Parathyroid adenoma (tissue), 2 donors: ENCODE measurements around the gene FOXE1.

Experiments
- H2AFZ ChIP-seq: fragments of 300-600 bp; sonication (generic); one replicate; pipeline ENCODE4 v1.7.0; 2017; ENCODE audit warnings: antibody characterized with exemption, mild to moderate bottlenecking
- H3K27ac ChIP-seq: fragments of 300-600 bp; sonication (generic); one replicate; pipeline ENCODE4 v1.7.0; 2017
- H3K27me3 ChIP-seq: fragments of 300-600 bp; sonication (generic); one replicate; pipeline ENCODE4 v1.7.0; 2017; ENCODE audit warnings: low read length; ENCODE audit not compliant: control insufficient read depth, insufficient read depth
- H3K36me3 ChIP-seq: fragments of 300-600 bp; sonication (generic); one replicate; pipeline ENCODE4 v1.7.0; 2017; ENCODE audit warnings: low read length; ENCODE audit not compliant: control insufficient read depth, insufficient read depth
- H3K4me1 ChIP-seq: fragments of 300-600 bp; sonication (generic); one replicate; pipeline ENCODE4 v1.7.0; 2017; ENCODE audit warnings: control low read depth
- H3K4me2 ChIP-seq: fragments of 300-600 bp; sonication (generic); one replicate; pipeline ENCODE4 v1.7.0; 2017; ENCODE audit warnings: low read length
- H3K4me3 ChIP-seq: fragments of 300-600 bp; sonication (generic); one replicate; pipeline ENCODE4 v1.7.0; 2017; ENCODE audit warnings: low read depth, low read length
- H3K79me2 ChIP-seq: fragments of 300-600 bp; sonication (generic); one replicate; pipeline ENCODE4 v1.7.0; 2017; ENCODE audit warnings: control low read depth
- H3K9ac ChIP-seq: fragments of 300-600 bp; sonication (generic); one replicate; pipeline ENCODE4 v1.7.0; 2017; ENCODE audit warnings: mild to moderate bottlenecking
- H3K9me3 ChIP-seq: fragments of 300-600 bp; sonication (generic); one replicate; pipeline ENCODE4 v1.7.0; 2017; ENCODE audit warnings: low read length; ENCODE audit not compliant: control insufficient read depth
- TF ChIP-seq, protein P1 (sequence below): fragments of 300-600 bp; sonication (generic); IDR thresholded peaks from one replicate; pipeline ENCODE4 v1.7.0; 2017; ENCODE audit warnings: antibody characterized with exemption, mild to moderate bottlenecking
- donor health status: primary hyperparathyroidism.

The FOXE1 gene

DNA sequence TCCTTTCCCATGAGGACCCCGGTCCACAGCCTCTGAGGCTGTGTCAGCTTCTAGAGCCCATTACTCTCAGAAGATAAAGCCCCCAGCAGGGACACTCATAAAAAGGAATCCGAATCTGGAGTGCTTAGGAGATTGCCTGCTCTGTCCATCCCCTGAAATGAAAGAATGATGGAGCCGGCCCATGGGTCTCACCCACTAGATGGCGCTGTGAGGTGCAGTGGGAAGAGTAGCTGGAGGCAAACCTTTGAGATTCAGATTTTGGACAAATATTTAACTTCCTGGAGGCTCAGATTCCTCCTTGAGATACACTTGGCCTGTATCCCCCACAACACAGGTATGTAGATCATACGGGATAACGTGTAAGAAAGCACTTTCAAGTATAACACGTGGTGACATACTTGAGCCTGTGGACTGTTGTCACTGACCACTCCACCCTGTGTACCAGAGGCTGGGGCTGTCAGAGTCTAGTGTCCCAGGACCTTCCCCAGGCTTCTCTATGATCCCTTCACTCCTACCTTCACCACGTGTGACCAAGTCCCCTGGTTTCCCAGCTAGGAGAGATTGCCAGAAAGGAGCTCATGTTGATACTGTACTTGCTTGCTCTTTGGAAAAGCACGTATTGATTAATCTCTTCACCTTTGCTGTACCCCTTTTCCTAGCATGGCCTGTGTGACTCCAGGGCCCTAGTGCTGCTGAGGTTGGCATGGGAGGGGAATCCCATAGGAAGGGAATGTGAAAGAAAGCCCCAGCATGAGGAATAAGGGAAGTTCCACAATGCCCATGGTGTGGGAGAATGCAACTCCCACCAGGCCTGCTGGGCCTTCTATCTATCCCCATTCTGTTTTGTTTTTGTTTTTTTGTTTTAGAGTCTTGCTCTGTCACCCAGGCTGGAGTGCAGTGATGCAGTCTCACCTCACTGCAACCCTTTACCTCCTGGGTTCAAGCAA lies 37.2 kb downstream of the FOXE1 start:
- TF ChIP-seq, protein P1, sequence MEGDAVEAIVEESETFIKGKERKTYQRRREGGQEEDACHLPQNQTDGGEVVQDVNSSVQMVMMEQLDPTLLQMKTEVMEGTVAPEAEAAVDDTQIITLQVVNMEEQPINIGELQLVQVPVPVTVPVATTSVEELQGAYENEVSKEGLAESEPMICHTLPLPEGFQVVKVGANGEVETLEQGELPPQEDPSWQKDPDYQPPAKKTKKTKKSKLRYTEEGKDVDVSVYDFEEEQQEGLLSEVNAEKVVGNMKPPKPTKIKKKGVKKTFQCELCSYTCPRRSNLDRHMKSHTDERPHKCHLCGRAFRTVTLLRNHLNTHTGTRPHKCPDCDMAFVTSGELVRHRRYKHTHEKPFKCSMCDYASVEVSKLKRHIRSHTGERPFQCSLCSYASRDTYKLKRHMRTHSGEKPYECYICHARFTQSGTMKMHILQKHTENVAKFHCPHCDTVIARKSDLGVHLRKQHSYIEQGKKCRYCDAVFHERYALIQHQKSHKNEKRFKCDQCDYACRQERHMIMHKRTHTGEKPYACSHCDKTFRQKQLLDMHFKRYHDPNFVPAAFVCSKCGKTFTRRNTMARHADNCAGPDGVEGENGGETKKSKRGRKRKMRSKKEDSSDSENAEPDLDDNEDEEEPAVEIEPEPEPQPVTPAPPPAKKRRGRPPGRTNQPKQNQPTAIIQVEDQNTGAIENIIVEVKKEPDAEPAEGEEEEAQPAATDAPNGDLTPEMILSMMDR = peak; percentile 16
- Histone ChIP-seq H3K9ac (no peak overlapping the region), H3K27ac (no peak overlapping the region), H3K9me3 (no peaks in the 10 kb centered on the region), H3K4me2 (no peak overlapping the region), H3K4me1 (no peaks in the 10 kb centered on the region), H2AFZ (no peak overlapping the region), H3K27me3 (no peaks in the 10 kb centered on the region), H3K36me3 (no peaks in the 10 kb centered on the region), H3K79me2 (no peaks in the 10 kb centered on the region), H3K4me3 (no peak overlapping the region)

DNA sequence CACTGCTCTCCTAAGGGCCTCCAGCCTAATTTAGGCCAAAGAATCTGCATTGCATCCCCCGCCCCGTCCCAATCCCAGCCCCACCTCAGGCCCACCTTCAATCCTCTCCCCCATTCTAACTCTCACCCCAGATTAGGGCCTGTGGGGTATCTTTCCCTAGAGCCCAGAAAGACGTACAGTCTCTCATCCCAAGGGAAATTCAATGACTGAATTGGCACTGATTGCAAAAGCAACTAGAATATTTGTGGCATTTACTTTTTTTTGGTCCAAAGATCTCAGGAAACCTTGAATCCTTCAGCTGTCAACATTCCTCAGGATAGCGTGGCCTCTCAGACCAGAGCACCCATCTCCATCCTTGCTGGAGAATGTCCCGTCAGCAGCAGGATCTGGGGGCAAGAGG lies 38.7 kb downstream of the FOXE1 start:
- TF ChIP-seq, protein P1 = no peak
- Histone ChIP-seq H3K36me3 (no peaks in the 10 kb centered on the region), H3K4me2 (no peak overlapping the region), H3K4me3 (no peak overlapping the region), H3K79me2 (no peaks in the 10 kb centered on the region), H3K4me1 (no peaks in the 10 kb centered on the region), H3K27ac (no peak overlapping the region), H3K9ac (no peak overlapping the region), H3K9me3 (no peaks in the 10 kb centered on the region), H3K27me3 (no peaks in the 10 kb centered on the region), H2AFZ (no peak overlapping the region)

DNA sequence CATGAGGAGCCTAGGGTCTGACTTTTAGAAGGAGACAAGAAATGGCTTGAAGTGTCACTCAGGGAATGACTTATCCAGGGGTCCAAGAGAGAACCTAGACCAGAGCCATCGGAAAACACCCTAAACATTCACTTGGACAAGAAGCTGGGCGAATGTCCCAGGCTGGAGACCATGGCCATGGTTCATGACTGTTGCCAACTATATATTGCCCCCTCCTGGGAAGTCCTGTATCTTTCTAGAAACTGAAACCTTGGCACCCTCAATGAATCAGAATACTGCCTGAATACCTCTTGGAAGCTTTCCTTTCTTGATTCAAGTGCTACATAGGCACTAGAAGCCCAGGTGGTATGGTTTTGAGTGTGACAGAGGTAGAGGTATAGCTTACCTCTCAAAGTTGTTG lies 39.4 kb downstream of the FOXE1 start:
- Histone ChIP-seq H3K4me1 (no peaks in the 10 kb centered on the region), H3K27ac (no peak overlapping the region), H3K4me3 (no peak overlapping the region), H3K27me3 (no peaks in the 10 kb centered on the region), H3K4me2 (no peak overlapping the region), H3K79me2 (no peaks in the 10 kb centered on the region), H3K9me3 (no peaks in the 10 kb centered on the region), H2AFZ (no peak overlapping the region), H3K36me3 (no peaks in the 10 kb centered on the region), H3K9ac (no peak overlapping the region)
- TF ChIP-seq, protein P1 = no peak

DNA sequence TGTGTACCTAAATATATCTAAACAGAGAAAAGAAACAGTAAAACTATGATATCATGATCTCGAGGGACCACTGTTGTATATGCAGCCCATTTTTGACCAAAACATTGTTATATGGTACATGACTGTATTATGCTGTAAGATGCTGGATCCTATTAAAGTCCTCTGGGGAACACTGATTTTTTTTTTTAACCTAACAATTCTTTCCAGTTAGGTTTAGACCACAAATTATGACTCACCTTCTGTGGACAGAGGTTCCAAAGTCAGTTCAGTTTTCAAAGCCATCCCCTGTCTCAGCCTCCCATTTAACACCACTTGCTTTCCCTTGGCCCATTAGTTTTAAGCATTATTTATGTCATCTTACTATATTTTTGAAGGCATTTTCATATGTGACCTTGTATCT lies 42.2 kb downstream of the FOXE1 start:
- Histone ChIP-seq H3K4me2 (no peak overlapping the region), H3K9me3 (no peaks in the 10 kb centered on the region), H3K4me3 (no peak overlapping the region), H3K36me3 (no peaks in the 10 kb centered on the region), H3K27ac (no peak overlapping the region), H3K79me2 (no peaks in the 10 kb centered on the region), H2AFZ (no peak overlapping the region), H3K27me3 (no peaks in the 10 kb centered on the region), H3K9ac (no peak overlapping the region), H3K4me1 (no peaks in the 10 kb centered on the region)
- TF ChIP-seq, protein P1 = no peak
